Inferior parietal cortex (tissue), 1 donor: Measurements from ENCODE around the gene B4GALT1.
"Not testable (repeated sequence)": the region's sequence is repeated elsewhere in the genome, so short reads cannot be mapped to it uniquely, and the experiment has no call there.

ENCODE experiments used
- DNase-seq: peaks from one replicate; pipeline ENCODE4 v3.0.0-alpha.2; 2016; ENCODE audit errors: extremely low spot score

Gene B4GALT1

GRCh38 chr9:33161589-33162132 lies 5.5 kb downstream of the B4GALT1 start:
- no peak for DNase-seq

GRCh38 chr9:33161011-33161588 lies 6.0 kb downstream of the B4GALT1 start:
- DNase-seq: no peak

GRCh38 chr9:33160446-33160845 lies 6.7 kb downstream of the B4GALT1 start:
- not testable (repeated sequence) for DNase-seq

GRCh38 chr9:33159777-33160127 lies 7.4 kb downstream of the B4GALT1 start:
- DNase-seq: no peak

- DNase-seq: no peak
These were observed 8.0 kb downstream of the B4GALT1 start for GRCh38 chr9:33158843-33159776.

- DNase-seq: no peak
These were observed 8.9 kb downstream of the B4GALT1 start for GRCh38 chr9:33157960-33158842.

- no peak for DNase-seq
These were observed 11.7 kb downstream of the B4GALT1 start for GRCh38 chr9:33155393-33155792.

GRCh38 chr9:33154371-33154770 lies 12.8 kb downstream of the B4GALT1 start:
- DNase-seq: no peak

GRCh38 chr9:33153666-33154065 lies 13.5 kb downstream of the B4GALT1 start:
- no peak for DNase-seq

GRCh38 chr9:33153001-33153400 lies 14.1 kb downstream of the B4GALT1 start:
- DNase-seq: no peak

- no peak for DNase-seq
These were observed 15.5 kb downstream of the B4GALT1 start for GRCh38 chr9:33151601-33152000.

GRCh38 chr9:33151007-33151557 lies 16.1 kb downstream of the B4GALT1 start:
- DNase-seq: no peak

- no peak for DNase-seq
These were observed 18.6 kb downstream of the B4GALT1 start for GRCh38 chr9:33148367-33149014.

GRCh38 chr9:33147416-33148169 lies 19.5 kb downstream of the B4GALT1 start:
- no peak for DNase-seq

- no peak for DNase-seq
These were observed 20.8 kb downstream of the B4GALT1 start for GRCh38 chr9:33146298-33146697.

- no peak for DNase-seq
These were observed 22.6 kb downstream of the B4GALT1 start for GRCh38 chr9:33144551-33144950.

GRCh38 chr9:33143241-33143661 lies 23.9 kb downstream of the B4GALT1 start:
- DNase-seq: no peak

GRCh38 chr9:33142535-33142934 lies 24.6 kb downstream of the B4GALT1 start:
- no peak for DNase-seq

GRCh38 chr9:33140401-33141360 lies 26.5 kb downstream of the B4GALT1 start:
- no peak for DNase-seq
